OCI-LY7 (cell line): ENCODE results near the gene BRSK1.

Experiments
- EZH2phosphoT487 ChIP-seq: fragments of 200-600 bp; sonication (generic); IDR thresholded peaks from 2 replicates; pipeline ENCODE4 v1.6.1; 2018; ENCODE audit warnings: low read depth, borderline replicate concordance, mild to moderate bottlenecking, mixed run types, antibody characterized with exemption, low read length, moderate library complexity, mixed read lengths
- TF ChIP-seq, protein P1 (sequence below): fragments of 200-600 bp; sonication (generic); conservative IDR thresholded peaks from 2 replicates; pipeline ENCODE4 v1.5.1; 2014; ENCODE audit warnings: mild to moderate bottlenecking, antibody characterized with exemption, low read length, moderate library complexity, mixed read lengths

DNA sequence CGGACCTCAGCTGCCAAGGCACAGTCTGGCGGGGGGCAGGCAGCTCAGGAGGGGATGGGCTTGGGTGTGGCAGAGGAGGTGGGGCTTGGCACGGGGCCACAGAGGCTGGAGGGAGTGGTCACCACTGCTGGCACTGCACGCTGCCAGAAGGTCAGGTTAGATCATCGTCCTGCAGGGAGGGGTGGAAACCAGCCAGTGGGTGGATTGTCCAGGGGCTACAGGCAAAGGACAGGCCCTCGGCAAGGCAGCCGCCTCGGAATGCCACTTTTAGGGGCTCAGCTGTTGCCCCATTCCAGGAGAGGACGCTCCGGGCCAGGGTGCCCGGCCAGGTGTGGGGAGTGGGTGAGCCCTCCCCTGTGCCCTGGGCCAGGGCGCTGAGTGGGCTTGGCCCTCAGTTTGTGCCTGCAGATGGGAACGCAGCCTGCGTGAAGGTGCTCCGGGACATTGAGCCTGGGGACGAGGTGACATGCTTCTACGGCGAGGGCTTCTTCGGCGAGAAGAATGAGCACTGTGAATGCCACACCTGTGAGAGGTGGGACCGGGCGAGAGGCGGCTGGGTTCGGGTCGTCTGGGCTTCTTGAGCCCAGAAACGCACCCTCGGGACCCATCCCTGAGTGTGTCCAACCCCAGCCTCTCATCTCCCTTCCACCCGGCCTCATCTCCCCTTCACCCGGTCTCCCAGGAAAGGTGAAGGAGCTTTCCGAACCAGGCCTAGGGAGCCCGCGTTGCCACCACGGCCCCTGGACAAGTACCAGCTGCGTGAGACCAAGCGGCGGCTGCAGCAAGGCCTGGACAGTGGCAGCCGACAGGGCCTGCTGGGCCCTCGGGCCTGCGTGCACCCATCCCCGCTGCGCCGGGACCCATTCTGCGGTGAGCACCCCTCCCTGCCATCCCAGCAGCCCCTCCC is 62.3 kb downstream of the BRSK1 start:
- TF ChIP-seq, protein P1, sequence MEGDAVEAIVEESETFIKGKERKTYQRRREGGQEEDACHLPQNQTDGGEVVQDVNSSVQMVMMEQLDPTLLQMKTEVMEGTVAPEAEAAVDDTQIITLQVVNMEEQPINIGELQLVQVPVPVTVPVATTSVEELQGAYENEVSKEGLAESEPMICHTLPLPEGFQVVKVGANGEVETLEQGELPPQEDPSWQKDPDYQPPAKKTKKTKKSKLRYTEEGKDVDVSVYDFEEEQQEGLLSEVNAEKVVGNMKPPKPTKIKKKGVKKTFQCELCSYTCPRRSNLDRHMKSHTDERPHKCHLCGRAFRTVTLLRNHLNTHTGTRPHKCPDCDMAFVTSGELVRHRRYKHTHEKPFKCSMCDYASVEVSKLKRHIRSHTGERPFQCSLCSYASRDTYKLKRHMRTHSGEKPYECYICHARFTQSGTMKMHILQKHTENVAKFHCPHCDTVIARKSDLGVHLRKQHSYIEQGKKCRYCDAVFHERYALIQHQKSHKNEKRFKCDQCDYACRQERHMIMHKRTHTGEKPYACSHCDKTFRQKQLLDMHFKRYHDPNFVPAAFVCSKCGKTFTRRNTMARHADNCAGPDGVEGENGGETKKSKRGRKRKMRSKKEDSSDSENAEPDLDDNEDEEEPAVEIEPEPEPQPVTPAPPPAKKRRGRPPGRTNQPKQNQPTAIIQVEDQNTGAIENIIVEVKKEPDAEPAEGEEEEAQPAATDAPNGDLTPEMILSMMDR = no peak
- TF ChIP-seq EZH2phosphoT487 = no peak
